HEK293 (cell line): ENCODE measurements around the gene FXYD3.
A peak's percentile ranks its signal among the peaks of the same experiment; 100 is the strongest.

ENCODE experiments used
- KLF7 ChIP-seq: fragments of 450-650 bp; formaldehyde crosslinking; IDR thresholded peaks from 2 replicates; pipeline ENCODE4 v1.5.1; 2016; ENCODE audit warnings: missing biosample characterization, missing genetic modification characterization, borderline replicate concordance
- RBAK ChIP-seq: fragments of 450-650 bp; formaldehyde crosslinking; IDR thresholded peaks from 2 replicates; pipeline ENCODE4 v1.5.1; 2016; ENCODE audit warnings: missing biosample characterization, missing genetic modification characterization
- ZBTB17 ChIP-seq: fragments of 450-650 bp; formaldehyde crosslinking; IDR thresholded peaks from 2 replicates; pipeline ENCODE4 v1.5.1; 2016; ENCODE audit warnings: missing biosample characterization, missing genetic modification characterization
- ZFHX2 ChIP-seq: fragments of 450-650 bp; formaldehyde crosslinking; conservative IDR thresholded peaks from 2 replicates; pipeline ENCODE4 v1.5.1; 2016; ENCODE audit warnings: missing biosample characterization, missing genetic modification characterization
- ZFP3 ChIP-seq: fragments of 450-650 bp; formaldehyde crosslinking; IDR thresholded peaks from 2 replicates; pipeline ENCODE4 v1.5.1; 2016; ENCODE audit warnings: low read depth, missing biosample characterization, missing genetic modification characterization
- ZFP37 ChIP-seq: fragments of 450-650 bp; formaldehyde crosslinking; IDR thresholded peaks from 2 replicates; pipeline ENCODE4 v1.5.1; 2016; ENCODE audit warnings: missing biosample characterization, missing genetic modification characterization
- ZNF214 ChIP-seq: fragments of 450-650 bp; formaldehyde crosslinking; IDR thresholded peaks from 2 replicates; pipeline ENCODE4 v1.5.1; 2017; ENCODE audit warnings: missing biosample characterization, mild to moderate bottlenecking, missing genetic modification characterization, borderline replicate concordance
- ZNF221 ChIP-seq: fragments of 450-650 bp; formaldehyde crosslinking; IDR thresholded peaks from 2 replicates; pipeline ENCODE4 v1.5.1; 2017; ENCODE audit warnings: missing biosample characterization, missing genetic modification characterization, borderline replicate concordance
- ZNF274 ChIP-seq, 2 experiments: fragments of 200-500 bp in 1 of 2; fragments of 450-650 bp in 1 of 2; sonication (Bioruptor generic) in 1 of 2; formaldehyde crosslinking in 1 of 2; IDR thresholded peaks; 2 replicates each; pipeline versions ENCODE4 v1.5.1 to v1.6.1; 2014 to 2016; ENCODE audit warnings: borderline replicate concordance in 1 of 2, inconsistent platforms in 1 of 2, low read length in 1 of 2, missing biosample characterization in 1 of 2, missing genetic modification characterization in 1 of 2
- ZNF335 ChIP-seq: fragments of 450-650 bp; formaldehyde crosslinking; conservative IDR thresholded peaks from 2 replicates; pipeline ENCODE4 v1.5.1; 2016; ENCODE audit warnings: missing biosample characterization, missing genetic modification characterization
- ZNF350 ChIP-seq: fragments of 450-650 bp; formaldehyde crosslinking; IDR thresholded peaks from 2 replicates; pipeline ENCODE4 v1.5.0; 2017; ENCODE audit warnings: missing biosample characterization, mild to moderate bottlenecking, missing genetic modification characterization
- ZNF394 ChIP-seq: fragments of 450-650 bp; formaldehyde crosslinking; IDR thresholded peaks from 2 replicates; pipeline ENCODE4 v1.5.1; 2016; ENCODE audit warnings: missing biosample characterization, missing genetic modification characterization, mild to moderate bottlenecking, moderate library complexity, borderline replicate concordance
- ZNF544 ChIP-seq: fragments of 450-650 bp; formaldehyde crosslinking; IDR thresholded peaks from 2 replicates; pipeline ENCODE4 v1.5.0; 2017; ENCODE audit warnings: missing biosample characterization, missing genetic modification characterization
- ZNF560 ChIP-seq: fragments of 450-650 bp; formaldehyde crosslinking; IDR thresholded peaks from 2 replicates; pipeline ENCODE4 v1.5.1; 2017; ENCODE audit warnings: missing biosample characterization, missing genetic modification characterization, borderline replicate concordance
- ZNF76 ChIP-seq: fragments of 450-650 bp; formaldehyde crosslinking; IDR thresholded peaks from 2 replicates; pipeline ENCODE4; 2016; ENCODE audit warnings: low read depth, missing biosample characterization, missing genetic modification characterization, borderline replicate concordance
- TF ChIP-seq, protein P1 (sequence below): fragments of 450-650 bp; formaldehyde crosslinking; IDR thresholded peaks from 2 replicates; pipeline ENCODE4 v1.5.1; 2017; ENCODE audit warnings: missing biosample characterization, missing genetic modification characterization
- TF ChIP-seq, protein P2 (sequence below): fragments of 450-650 bp; formaldehyde crosslinking; IDR thresholded peaks from 2 replicates; pipeline ENCODE4 v1.5.1; 2016; ENCODE audit warnings: missing biosample characterization, missing genetic modification characterization
- TF ChIP-seq, protein P3 (sequence below): fragments of 450-650 bp; formaldehyde crosslinking; IDR thresholded peaks from 2 replicates; pipeline ENCODE4 v1.5.0; 2017; ENCODE audit warnings: missing biosample characterization, missing genetic modification characterization, borderline replicate concordance
- TF ChIP-seq, protein P4 (sequence below): fragments of 450-650 bp; formaldehyde crosslinking; IDR thresholded peaks from 2 replicates; pipeline ENCODE4; 2016; ENCODE audit warnings: missing biosample characterization, missing genetic modification characterization
- TF ChIP-seq, protein P5 (sequence below): fragments of 450-650 bp; formaldehyde crosslinking; IDR thresholded peaks from 2 replicates; pipeline ENCODE4 v1.5.1; 2016; ENCODE audit warnings: missing biosample characterization, missing genetic modification characterization

The FXYD3 gene

DNA sequence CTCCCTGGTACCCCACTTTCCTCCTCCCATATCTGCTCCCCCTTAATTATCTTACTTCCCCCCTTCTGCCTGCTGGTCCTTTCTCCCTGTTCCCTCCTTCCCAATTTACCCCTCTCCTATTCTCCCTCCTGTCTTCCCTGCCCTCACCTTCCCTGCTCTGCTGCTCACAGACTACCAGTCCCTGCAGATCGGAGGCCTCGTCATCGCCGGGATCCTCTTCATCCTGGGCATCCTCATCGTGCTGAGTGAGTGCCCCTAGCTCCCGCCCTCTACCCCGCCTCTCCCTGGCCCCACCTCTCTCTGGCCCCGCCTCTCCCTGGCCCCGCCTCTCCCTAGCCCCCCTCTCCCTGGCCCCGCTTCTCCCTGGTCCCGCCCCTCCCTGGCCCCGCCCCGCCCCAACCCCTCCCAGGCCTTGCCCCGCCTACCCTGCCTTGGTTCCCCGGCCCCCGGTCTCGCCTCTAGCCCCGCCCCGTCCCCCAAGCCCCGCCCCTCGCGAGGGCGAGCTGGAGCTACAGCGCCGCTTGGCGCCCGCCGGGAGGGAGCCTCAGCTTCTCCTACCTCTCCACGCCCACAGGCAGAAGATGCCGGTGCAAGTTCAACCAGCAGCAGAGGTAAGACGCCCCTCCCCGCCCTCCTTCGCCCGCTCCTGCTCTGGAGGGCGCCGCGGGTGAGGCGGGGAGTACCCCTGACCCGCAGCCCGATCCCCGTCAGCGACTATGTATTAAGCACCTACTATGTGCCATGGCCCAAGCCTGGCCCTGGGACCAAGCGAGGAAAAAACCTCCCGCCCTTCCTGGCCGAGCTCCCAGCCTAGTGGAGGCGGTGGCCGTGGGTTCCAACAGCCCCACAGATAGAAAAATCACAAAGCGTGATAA is 25.6 kb downstream of the FXYD3 start (continued):
- no peak for TF ChIP-seq ZNF274 (IDR thresholded peaks at IDR 0.05; ENCODE audit: low read length)
- TF ChIP-seq ZNF274 (tag by site-specific recombination; IDR thresholded peaks at IDR 0.05; ENCODE audit: borderline replicate concordance): no peak; the same call in 1 of the 2 replicates
- peak; percentile 56; the same call in 1 of the 2 replicates for TF ChIP-seq ZFP37 (tag by site-specific recombination)
- peak; percentile 97 for TF ChIP-seq ZNF394 (tag by site-specific recombination)
- TF ChIP-seq, protein P1, sequence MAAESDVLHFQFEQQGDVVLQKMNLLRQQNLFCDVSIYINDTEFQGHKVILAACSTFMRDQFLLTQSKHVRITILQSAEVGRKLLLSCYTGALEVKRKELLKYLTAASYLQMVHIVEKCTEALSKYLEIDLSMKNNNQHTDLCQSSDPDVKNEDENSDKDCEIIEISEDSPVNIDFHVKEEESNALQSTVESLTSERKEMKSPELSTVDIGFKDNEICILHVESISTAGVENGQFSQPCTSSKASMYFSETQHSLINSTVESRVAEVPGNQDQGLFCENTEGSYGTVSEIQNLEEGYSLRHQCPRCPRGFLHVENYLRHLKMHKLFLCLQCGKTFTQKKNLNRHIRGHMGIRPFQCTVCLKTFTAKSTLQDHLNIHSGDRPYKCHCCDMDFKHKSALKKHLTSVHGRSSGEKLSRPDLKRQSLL (tag by site-specific recombination): no peak
- TF ChIP-seq, protein P2, sequence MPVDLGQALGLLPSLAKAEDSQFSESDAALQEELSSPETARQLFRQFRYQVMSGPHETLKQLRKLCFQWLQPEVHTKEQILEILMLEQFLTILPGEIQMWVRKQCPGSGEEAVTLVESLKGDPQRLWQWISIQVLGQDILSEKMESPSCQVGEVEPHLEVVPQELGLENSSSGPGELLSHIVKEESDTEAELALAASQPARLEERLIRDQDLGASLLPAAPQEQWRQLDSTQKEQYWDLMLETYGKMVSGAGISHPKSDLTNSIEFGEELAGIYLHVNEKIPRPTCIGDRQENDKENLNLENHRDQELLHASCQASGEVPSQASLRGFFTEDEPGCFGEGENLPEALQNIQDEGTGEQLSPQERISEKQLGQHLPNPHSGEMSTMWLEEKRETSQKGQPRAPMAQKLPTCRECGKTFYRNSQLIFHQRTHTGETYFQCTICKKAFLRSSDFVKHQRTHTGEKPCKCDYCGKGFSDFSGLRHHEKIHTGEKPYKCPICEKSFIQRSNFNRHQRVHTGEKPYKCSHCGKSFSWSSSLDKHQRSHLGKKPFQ (tag by site-specific recombination): no peak
- TF ChIP-seq, protein P3, sequence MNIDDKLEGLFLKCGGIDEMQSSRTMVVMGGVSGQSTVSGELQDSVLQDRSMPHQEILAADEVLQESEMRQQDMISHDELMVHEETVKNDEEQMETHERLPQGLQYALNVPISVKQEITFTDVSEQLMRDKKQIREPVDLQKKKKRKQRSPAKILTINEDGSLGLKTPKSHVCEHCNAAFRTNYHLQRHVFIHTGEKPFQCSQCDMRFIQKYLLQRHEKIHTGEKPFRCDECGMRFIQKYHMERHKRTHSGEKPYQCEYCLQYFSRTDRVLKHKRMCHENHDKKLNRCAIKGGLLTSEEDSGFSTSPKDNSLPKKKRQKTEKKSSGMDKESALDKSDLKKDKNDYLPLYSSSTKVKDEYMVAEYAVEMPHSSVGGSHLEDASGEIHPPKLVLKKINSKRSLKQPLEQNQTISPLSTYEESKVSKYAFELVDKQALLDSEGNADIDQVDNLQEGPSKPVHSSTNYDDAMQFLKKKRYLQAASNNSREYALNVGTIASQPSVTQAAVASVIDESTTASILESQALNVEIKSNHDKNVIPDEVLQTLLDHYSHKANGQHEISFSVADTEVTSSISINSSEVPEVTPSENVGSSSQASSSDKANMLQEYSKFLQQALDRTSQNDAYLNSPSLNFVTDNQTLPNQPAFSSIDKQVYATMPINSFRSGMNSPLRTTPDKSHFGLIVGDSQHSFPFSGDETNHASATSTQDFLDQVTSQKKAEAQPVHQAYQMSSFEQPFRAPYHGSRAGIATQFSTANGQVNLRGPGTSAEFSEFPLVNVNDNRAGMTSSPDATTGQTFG (tag by site-specific recombination): peak; percentile 73; the same call in 1 of the 2 replicates
- peak; percentile 98 for TF ChIP-seq ZFHX2 (tag by site-specific recombination)
- 0 out of 2 replicates have a peak, but pooled peaks have one; percentile 31 for TF ChIP-seq ZNF76 (tag by site-specific recombination)
- peak; percentile 27; the same call in 1 of the 2 replicates for TF ChIP-seq ZFP3 (tag by site-specific recombination)
- no peak for TF ChIP-seq ZNF544 (tag by site-specific recombination)
- no peak for TF ChIP-seq ZNF221 (tag by site-specific recombination)
- peak; percentile 84; the same call in 1 of the 2 replicates for TF ChIP-seq RBAK (tag by site-specific recombination)
- TF ChIP-seq ZNF214: no peak
- TF ChIP-seq, protein P4, sequence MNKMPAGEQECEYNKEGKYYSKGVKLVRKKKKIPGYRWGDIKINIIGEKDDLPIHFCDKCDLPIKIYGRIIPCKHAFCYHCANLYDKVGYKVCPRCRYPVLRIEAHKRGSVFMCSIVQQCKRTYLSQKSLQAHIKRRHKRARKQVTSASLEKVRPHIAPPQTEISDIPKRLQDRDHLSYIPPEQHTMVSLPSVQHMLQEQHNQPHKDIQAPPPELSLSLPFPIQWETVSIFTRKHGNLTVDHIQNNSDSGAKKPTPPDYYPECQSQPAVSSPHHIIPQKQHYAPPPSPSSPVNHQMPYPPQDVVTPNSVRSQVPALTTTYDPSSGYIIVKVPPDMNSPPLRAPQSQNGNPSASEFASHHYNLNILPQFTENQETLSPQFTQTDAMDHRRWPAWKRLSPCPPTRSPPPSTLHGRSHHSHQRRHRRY (tag by site-specific recombination): peak; percentile 89
- TF ChIP-seq ZBTB17 (tag by site-specific recombination): peak; percentile 98
- TF ChIP-seq ZNF560: no peak
- no peak for TF ChIP-seq ZNF350
- TF ChIP-seq ZNF335 (tag by site-specific recombination): peak; percentile 65
- TF ChIP-seq, protein P5, sequence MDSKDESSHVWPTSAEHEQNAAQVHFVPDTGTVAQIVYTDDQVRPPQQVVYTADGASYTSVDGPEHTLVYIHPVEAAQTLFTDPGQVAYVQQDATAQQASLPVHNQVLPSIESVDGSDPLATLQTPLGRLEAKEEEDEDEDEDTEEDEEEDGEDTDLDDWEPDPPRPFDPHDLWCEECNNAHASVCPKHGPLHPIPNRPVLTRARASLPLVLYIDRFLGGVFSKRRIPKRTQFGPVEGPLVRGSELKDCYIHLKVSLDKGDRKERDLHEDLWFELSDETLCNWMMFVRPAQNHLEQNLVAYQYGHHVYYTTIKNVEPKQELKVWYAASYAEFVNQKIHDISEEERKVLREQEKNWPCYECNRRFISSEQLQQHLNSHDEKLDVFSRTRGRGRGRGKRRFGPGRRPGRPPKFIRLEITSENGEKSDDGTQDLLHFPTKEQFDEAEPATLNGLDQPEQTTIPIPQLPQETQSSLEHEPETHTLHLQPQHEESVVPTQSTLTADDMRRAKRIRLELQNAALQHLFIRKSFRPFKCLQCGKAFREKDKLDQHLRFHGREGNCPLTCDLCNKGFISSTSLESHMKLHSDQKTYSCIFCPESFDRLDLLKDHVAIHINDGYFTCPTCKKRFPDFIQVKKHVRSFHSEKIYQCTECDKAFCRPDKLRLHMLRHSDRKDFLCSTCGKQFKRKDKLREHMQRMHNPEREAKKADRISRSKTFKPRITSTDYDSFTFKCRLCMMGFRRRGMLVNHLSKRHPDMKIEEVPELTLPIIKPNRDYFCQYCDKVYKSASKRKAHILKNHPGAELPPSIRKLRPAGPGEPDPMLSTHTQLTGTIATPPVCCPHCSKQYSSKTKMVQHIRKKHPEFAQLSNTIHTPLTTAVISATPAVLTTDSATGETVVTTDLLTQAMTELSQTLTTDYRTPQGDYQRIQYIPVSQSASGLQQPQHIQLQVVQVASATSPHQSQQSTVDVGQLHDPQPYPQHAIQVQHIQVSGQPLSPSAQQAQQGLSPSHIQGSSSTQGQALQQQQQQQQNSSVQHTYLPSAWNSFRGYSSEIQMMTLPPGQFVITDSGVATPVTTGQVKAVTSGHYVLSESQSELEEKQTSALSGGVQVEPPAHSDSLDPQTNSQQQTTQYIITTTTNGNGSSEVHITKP (tag by site-specific recombination): peak; percentile 22; the same call in 1 of the 2 replicates
- peak; percentile 81; the same call in 1 of the 2 replicates for TF ChIP-seq KLF7
